Adrenal gland (tissue), 12 donors: Measurements from ENCODE around the gene PAXX. TPM values are rescaled to one million over a fixed set of nuclear protein-coding genes. Genes with fewer than 3 reads are reported as not detected.

Source experiments
- DNase-seq, 7 donors: peaks; one replicate each; pipeline ENCODE4 v3.0.0-alpha.2; 2019 to 2020
- H3K27ac ChIP-seq, 5 donors: fragments of 200-600 bp; sonication (generic) in 4 of 5; 1 replicate in 3 of 5; 2 replicates in 2 of 5; pipeline versions ENCODE4 v1.5.1 to v1.8.0; 2016 to 2020; ENCODE audit warnings: mild to moderate bottlenecking in 1 of 5
- H3K27me3 ChIP-seq: fragments of 200-600 bp; 2 replicates; pipeline ENCODE4 v1.8.0; 2021
- H3K36me3 ChIP-seq, 2 donors: fragments of 200-600 bp; replicated peaks in 1 of 2; 1 replicate in 1 of 2; 2 replicates in 1 of 2; pipeline versions ENCODE4 v1.5.1 to v1.8.0; 2018 to 2022
- H3K4me1 ChIP-seq, 2 donors: fragments of 200-600 bp; replicated peaks in 1 of 2; 1 replicate in 1 of 2; 2 replicates in 1 of 2; pipeline versions ENCODE4 v1.5.1 to v1.8.0; 2018 to 2021
- H3K4me3 ChIP-seq, 4 donors: fragments of 200-600 bp; sonication (generic) in 3 of 4; one replicate each; pipeline ENCODE4 v1.5.1; 2016 to 2018
- H3K9me3 ChIP-seq, 3 donors: fragments of 200-600 bp; sonication (generic) in 1 of 3; replicated peaks in 1 of 3; 1 replicate in 2 of 3; 2 replicates in 1 of 3; pipeline versions ENCODE4 v1.5.1 to v1.8.0; 2016 to 2021
- POLR2A ChIP-seq, 2 donors: fragments of 450-650 bp; IDR thresholded peaks; one replicate each; pipeline ENCODE4 v1.6.1; 2017; ENCODE audit warnings: antibody characterized with exemption in 2 of 2, mild to moderate bottlenecking in 2 of 2, moderate library complexity in 1 of 2
- WGBS, 4 donors: extraction: QIAGEN DNeasy Blood & Tissue Kit in 2 of 4; methylation state at CpG; one replicate each; pipeline versions ENCODE4 v1.1.5 to v1.1.7; 2013 to 2017; 5-methylcytosine and 5-hydroxymethylcytosine counted together
- intact Hi-C, 2 donors: fragments of 100-400 bp; cut with DNase I; formaldehyde crosslinking; loops; one replicate each; pipeline versions ENCODE4 v1.14.1 to v1.15.0; 2022 to 2023
- polyA plus RNA-seq, 3 donors: library from polyadenylated mRNA; stranded (reverse); fragments of 200-250 nt in 2 of 3; fragments of 350-450 nt in 1 of 3; fragmentation: Illumina TruSeq in 1 of 3; extraction: RNeasy Lipid Tissue Mini Kit (QIAGEN cat#74804) in 1 of 3; gene quantifications; one replicate each; pipeline ENCODE4 v1.2.3, GENCODE V29; 2013 to 2014
- total RNA-seq, 9 donors: library from RNA; depleted of rRNA in 4 of 9; stranded (reverse); fragments of >200 nt in 4 of 9; fragments of 120-200 nt in 1 of 9; fragmentation: NEBNext Ultra II Directional in 1 of 9; extraction: Animal tissue kit (Norgen Biotek cat#: 25700) in 1 of 9; gene quantifications; one replicate each; pipeline versions ENCODE4 v1.1.0 to v1.2.4, GENCODE V29; 2013 to 2023
- TF ChIP-seq, protein P1 (sequence below), 6 experiments: fragments of 450-650 bp in 4 of 6; fragments of 200-600 bp in 2 of 6; sonication (generic) in 1 of 6; IDR thresholded peaks; 1 replicate in 5 of 6; 2 replicates in 1 of 6; pipeline versions ENCODE4 v1.5.1 to v1.8.0; 2016 to 2021; ENCODE audit warnings: antibody characterized with exemption in 6 of 6, mild to moderate bottlenecking in 2 of 6, moderate library complexity in 1 of 6
- donor health status: healthy with polysubstance abuse.
- donor health status: Bipolar disorder and iron deficiency.
- donor health status: DM: yes; HTN: yes; CAD: no.
- donor health status: DM: no; HTN: no; CAD: no.
- donor health status: DM: no; HTN: no; CAD: no.
- donor health status: DM: yes; HTN: yes; CAD: no.

The PAXX gene
- total and polyA plus RNA-seq, 12 donors: 4.9 to 363 (median 36.5) TPM

DNA sequence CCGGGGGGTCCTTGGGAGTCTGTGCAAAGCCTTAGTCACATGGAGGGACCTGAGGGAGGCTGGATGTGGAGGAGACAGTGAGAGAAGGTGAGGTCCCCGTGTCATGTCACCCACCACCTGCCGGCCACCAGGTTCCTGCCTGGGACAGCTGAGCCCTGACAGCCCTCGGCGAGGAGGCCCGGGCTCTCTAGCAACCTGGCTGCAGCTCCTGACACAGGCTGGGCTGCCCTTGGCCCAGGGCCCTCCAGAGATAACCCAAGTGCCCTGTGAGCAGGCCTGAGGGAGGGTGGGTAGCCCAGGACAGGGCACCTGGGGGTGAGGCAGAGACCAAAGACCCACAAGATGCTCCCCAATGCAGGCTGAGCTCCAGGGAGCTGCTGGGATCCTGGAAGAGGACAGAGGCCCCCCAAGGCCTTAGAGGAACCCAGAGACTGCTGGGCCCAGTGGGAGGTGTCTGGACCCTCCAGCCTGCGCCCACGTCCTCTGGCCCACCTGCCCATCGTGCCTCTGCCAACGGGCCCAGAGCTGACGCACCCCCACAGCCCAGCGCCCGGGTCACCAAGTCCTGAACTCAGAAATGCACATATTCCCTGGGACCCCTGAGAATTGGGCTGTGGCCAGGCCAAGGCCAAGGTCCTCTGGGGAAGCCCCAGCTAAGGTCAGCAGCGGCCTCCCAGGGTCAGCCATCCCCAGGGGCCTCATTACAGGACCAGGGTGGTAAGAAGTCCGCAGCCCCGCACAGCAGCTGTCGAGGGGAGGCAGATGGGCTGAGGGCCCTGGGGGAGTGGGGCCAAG lies 23.7 kb upstream of the PAXX start:
- no peak overlapping the region for H3K4me3 ChIP-seq
- intact Hi-C loops: no loop called here
- 74 to 80% (median 75%) methylated on average over 7 to 17 of the region's 17 CpGs for WGBS, 4 donors
- H3K27ac ChIP-seq: no peak overlapping the region
- TF ChIP-seq POLR2A (IDR thresholded peaks at IDR 0.05): no peak
- TF ChIP-seq, protein P1, sequence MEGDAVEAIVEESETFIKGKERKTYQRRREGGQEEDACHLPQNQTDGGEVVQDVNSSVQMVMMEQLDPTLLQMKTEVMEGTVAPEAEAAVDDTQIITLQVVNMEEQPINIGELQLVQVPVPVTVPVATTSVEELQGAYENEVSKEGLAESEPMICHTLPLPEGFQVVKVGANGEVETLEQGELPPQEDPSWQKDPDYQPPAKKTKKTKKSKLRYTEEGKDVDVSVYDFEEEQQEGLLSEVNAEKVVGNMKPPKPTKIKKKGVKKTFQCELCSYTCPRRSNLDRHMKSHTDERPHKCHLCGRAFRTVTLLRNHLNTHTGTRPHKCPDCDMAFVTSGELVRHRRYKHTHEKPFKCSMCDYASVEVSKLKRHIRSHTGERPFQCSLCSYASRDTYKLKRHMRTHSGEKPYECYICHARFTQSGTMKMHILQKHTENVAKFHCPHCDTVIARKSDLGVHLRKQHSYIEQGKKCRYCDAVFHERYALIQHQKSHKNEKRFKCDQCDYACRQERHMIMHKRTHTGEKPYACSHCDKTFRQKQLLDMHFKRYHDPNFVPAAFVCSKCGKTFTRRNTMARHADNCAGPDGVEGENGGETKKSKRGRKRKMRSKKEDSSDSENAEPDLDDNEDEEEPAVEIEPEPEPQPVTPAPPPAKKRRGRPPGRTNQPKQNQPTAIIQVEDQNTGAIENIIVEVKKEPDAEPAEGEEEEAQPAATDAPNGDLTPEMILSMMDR (IDR thresholded peaks at IDR 0.05): no peak
- no peaks in the 10 kb centered on the region for H3K9me3 ChIP-seq
- H3K27me3 ChIP-seq: no peaks in the 10 kb centered on the region
- peaks cover 0 to 8% of the 10 kb centered on the region in 2 donors for H3K4me1 ChIP-seq
- H3K36me3 ChIP-seq: no peaks in the 10 kb centered on the region
- DNase-seq: no peak

DNA sequence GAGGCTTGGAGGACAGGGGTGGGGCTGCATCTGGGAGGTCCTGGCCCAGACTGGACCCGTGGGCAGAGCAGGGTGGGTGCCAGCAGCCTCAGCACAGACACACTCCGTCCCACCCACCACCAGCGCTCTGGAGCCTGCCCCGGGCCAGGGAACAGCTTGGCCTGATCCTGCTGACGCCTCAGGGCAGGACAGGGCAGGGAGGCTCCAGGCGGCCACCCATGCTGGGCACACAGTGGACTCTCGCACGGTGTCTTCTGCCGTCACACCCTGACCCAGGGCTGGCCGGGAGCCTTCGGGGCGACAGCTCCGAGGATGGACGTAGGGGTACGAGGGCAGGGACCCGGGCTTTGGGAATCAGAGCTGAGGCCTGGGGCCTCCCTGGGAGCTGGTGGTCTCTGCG lies 23.1 kb upstream of the PAXX start:
- 75 to 93% (median 85%) methylated on average over 3 to 17 of the region's 17 CpGs for whole genome bisulfite sequencing, 4 donors
- H3K9me3 ChIP-seq: no peaks in the 10 kb centered on the region
- intact Hi-C loops: no loop called here
- no peaks in the 10 kb centered on the region for H3K27me3 ChIP-seq
- no peaks in the 10 kb centered on the region for H3K36me3 ChIP-seq
- no peak for DNase-seq
- no peak overlapping the region for H3K4me3 ChIP-seq
- TF ChIP-seq POLR2A (IDR thresholded peaks at IDR 0.05): no peak
- TF ChIP-seq, protein P1 (IDR thresholded peaks at IDR 0.05): no peak
- no peak overlapping the region for H3K27ac ChIP-seq
- H3K4me1 ChIP-seq: peaks cover 0 to 8% of the 10 kb centered on the region in 2 donors

DNA sequence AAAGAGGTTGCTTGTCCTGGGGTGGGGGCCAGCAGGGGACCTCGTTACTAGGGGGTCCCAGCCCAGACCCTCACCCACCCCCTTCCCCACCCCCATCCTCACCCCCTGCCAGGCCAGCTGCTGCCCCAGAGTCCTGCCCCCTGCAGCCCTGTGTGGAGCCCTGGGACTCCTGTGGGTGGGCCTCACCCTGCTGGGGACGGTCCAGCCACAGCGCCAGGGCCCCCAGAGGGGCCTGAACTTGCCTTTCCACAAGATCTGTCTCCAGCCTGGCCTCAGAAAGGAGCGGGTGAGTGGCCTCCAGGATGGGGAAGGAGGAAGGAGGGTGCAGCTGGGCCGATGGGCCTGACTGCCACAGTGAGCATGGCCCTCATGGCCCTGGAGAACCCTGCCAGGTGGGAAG lies 22.4 kb upstream of the PAXX start:
- TF ChIP-seq POLR2A (IDR thresholded peaks at IDR 0.05): no peak
- TF ChIP-seq, protein P1 (IDR thresholded peaks at IDR 0.05): no peak
- Histone ChIP-seq H3K27me3 (no peaks in the 10 kb centered on the region), H3K27ac (no peak overlapping the region), H3K36me3 (no peaks in the 10 kb centered on the region), H3K9me3 (no peaks in the 10 kb centered on the region), H3K4me1 (peaks cover 0 to 9% of the 10 kb centered on the region in 2 donors), H3K4me3 (no peak overlapping the region)
- WGBS, 4 donors: 74 to 83% (median 81%) methylated on average over 2 to 5 of the region's 5 CpGs
- no peak for DNase-seq
- intact Hi-C loops: no loop called here

DNA sequence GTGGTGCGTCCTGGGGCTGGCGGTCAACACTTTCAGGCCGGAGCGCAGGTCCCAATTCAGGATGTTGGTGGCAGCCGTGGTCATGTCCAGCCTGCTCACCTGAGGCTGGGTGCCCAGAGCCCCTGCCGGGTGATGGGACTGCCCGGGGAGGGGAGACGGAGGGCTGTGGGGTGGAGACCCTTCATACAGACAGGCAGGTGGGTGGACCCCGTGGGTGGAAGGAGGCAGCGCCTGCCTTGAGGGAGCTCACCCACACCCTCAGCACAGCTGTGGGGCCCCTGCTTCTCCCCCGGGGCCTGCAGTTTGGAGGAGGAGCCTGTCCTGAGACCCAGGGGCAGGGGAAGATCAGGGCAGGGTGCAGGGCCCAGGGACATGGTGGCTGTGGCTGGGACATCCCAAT lies 21.9 kb upstream of the PAXX start:
- intact Hi-C loops: no loop called here
- H3K4me3 ChIP-seq: no peak overlapping the region
- no peak for TF ChIP-seq POLR2A (IDR thresholded peaks at IDR 0.05)
- TF ChIP-seq, protein P1 (IDR thresholded peaks at IDR 0.05): no peak
- H3K27ac ChIP-seq: no peak overlapping the region
- peaks cover 0 to 12% of the 10 kb centered on the region in 2 donors for H3K4me1 ChIP-seq
- H3K9me3 ChIP-seq: no peaks in the 10 kb centered on the region
- no peak for DNase-seq
- no peaks in the 10 kb centered on the region for H3K36me3 ChIP-seq
- 79 to 84% (median 81%) methylated on average over 2 to 11 of the region's 11 CpGs for whole genome bisulfite sequencing, 4 donors
- H3K27me3 ChIP-seq: no peaks in the 10 kb centered on the region
